ENCODE data around the gene KCNC2.
"Not testable (repeated sequence)": the region's sequence is repeated elsewhere in the genome, so short reads cannot be mapped to it uniquely, and the experiment has no call there.

Gene KCNC2

DNA sequence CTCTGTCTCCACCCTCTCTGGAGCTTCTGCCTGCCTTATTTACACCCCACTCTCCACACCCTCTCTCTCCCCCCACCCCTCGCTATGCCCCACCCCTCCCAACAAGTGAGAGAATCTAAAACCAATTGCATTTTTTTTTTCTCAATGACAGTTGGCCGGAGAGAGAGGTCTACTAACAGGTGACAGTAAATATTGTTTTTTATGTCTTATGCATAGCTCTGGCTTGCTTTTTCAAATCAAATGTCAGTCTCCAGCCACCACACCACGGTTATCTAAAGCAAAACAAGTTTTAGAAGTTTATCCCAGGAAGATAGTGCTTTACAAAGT, at the start of gene KCNC2:
Gene KCNC2 (minus strand): TSS at position 28 of the 327 bp plus-strand sequence.
- no peak for DNase-seq

DNA sequence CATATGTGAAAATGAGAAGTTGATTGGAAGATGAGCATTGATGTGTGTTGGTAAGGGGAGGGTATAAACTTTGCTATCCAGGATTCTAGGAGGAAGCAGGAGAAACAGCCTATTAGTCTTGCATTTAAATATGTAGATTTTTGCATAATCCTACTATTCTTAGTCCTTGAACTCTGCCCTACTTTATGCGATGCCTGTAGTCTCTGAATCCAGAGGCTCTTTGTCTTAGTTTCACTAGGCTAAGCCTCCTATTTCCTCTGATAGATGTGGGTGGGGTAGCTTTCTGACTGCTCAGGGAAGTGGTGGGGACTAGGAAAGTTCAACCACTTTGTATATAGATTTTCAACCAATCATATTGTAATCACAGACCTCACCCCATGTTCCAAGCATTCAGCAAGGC, 49.5 kb upstream of the KCNC2 start:
- no peak for DNase-seq

DNA sequence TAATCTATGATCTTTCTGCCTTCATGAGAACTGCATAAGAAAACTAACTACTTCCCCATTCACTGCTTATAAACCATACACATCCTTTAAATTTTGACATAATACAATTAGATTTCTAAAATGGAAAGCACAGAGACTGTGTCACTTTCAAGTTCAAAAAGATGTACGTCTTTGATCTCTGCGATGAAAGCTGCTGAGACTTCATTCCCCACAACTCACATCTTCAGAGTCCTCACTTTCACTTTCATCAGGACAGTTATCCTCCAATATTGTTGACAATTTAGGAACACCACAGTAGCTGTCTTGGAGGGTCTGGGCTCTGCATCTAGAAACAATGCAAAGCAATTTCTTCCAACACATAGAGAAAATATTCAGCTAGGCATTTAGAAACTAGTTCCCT, 47.9 kb upstream of the KCNC2 start:
- no peak for DNase-seq

DNA sequence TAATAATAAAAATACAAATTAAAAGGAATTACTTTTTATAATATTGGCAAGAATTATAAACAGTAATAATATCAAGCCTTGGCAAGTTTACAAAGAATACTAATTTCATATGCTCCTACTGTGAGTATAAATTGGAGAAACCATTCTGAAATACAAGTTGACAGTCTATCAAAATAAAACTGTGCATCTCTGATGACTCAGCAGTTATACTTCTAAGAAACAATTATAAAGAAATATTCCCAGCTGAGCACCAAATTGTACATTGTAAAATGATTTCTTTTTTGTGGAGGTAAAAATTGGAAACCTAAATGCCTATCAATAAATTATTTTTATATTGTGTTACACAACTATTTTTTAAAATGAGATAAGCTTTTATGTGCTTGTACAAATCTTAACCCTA, 35.5 kb upstream of the KCNC2 start:
- no peak for DNase-seq

GRCh38 chr12:75239987-75240386, 30.3 kb upstream of the KCNC2 start:
- no peak for DNase-seq

DNA sequence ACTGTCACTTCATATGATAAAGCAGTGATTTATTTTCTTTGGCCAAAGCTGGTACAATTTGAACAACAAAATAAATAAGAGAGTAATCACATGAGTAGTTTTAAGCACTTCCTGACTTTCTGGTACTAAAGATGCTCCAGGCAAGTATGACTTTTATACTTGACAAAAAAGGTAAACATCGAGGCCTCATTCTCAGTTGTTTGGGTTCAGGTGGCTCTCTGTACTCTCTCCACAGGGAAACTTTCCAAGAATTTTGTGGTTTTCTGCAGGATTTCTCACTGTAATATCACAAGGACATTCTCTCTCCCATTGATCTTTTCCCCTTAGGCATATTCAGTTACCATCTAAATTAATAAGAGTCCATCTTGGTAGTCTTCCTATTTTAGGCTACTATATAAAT, 26.6 kb upstream of the KCNC2 start:
- no peak for DNase-seq

DNA sequence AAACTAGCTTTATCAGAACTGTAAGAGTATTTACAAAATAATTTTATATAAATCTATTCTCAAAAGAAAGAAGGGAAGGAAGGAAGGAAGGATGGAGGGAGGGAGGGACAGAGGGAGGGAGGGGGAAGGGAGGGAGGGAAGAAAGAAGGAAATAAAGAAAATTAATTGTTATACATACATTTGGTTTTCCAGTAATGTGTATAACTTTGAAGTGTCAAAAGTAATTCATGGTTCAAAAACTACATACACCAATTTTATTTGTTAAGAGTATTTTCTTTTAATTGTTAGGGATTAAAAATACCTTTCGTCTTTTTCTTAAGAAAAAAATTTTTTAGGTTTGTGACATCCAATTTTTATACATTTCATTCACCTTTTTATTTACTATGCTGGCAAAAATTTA, 17.5 kb upstream of the KCNC2 start:
- DNase-seq: no peak

DNA sequence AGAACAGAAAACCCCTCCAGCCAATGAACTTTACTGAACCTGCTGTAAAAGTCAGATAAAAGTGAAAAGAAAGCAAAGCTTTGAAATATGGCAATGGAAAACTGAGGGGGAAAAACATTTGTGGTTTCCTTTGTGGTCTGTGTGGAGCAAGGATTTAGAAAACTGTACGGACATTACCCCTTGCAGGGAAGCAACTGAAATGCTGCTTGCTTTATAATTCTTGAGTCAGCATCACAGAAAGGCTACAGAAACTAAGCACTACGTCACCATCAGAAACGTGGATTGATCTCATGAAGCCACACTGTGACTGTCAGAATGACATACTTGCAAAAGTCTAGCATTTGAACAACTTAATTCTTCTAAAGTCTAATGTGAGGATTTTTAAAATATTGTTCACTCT, 2.4 kb upstream of the KCNC2 start:
- DNase-seq: no peak

DNA sequence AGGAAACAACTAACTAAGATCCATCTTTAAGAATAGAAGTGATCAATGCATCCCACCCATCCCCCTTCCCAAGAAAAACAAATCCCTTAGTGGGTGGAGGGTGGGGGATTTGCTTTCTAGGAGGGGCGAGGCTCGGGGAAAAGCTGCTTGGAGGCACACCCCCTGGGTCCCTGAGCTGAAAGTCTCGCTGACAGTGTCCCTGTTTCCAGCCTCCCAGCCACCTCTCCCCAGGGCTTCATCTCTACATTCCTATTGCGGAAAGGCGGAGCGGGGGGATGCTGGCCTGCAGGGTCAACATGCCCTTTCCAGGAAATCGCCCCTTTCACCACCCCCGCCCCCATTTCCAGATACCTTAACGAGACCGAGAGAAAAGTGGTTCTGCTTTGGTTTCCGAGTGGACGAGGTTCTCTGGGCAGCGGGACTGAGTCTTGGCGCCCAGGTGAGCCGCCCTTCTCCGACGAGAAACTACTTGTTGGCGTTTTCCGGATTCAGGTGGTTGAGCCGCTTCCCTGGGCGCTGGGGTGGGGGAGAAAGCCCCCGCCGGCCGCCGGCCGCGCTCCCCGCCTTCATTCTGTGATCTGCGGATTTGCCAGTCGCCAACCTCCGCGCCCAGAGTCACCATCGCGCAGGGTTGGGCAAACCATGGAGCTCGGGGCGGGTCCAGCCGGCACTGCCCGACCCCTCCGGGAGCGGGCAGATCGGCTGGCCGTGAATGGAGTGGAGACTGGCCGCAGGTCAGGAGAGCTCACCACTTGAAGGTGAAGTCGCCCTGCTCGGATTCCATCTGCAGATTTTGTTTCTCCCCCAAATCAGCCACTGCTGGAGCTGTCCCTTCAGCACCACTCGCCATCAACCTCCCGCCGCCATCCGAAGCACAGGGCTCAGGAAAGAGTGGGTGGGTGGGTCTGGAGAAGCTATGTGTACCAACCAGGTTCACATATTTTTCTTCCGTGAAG, 505 bp downstream of the KCNC2 start:
- peak; percentile 27 for DNase-seq

DNA sequence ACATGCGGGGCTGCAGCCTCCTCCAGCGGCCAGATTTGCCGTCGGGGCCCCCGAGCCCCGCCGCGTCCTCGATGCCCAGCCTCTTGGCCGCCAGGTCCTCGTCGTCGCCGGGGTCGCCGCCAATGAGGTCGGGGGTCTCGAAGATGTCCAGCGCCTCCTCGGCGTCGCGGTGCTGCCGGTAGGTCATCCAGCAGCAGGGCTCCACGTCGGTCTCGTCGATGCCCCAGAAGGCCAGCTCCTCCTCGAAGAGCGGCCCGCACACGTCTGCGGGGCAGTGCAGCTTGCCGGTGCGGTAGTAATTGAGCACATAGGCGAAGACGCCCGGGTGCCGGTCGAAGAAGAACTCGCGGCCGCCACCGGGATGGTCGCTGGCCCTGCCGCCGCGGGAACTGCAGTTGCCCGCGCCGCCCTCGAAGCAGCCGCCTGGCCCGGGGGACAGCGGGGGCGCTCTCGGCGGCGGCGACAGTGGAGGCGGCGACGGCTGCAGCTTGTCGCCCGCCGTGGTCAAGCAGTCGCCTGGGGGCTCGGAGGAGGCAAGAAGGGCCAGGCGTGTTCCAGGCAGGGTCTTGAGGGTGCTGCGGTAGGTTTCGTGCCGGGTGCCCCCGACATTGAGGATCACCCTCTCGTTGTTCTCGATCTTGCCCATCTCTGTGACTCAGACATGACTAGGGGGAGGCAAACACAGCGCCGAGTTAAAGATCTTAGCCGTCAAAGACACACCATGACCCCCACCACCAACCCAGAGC, 2.1 kb downstream of the KCNC2 start:
- no peak for DNase-seq

- no peak for DNase-seq
Measured at GRCh38 chr12:75205558-75205957, 4.1 kb downstream of the KCNC2 start.

GRCh38 chr12:75196865-75197264, 12.8 kb downstream of the KCNC2 start:
- DNase-seq: no peak

GRCh38 chr12:75196408-75196807, 13.2 kb downstream of the KCNC2 start:
- no peak for DNase-seq

GRCh38 chr12:75194250-75194649, 15.4 kb downstream of the KCNC2 start:
- no peak for DNase-seq

GRCh38 chr12:75192196-75192595, 17.4 kb downstream of the KCNC2 start:
- DNase-seq: no peak

- DNase-seq: no peak
Measured at GRCh38 chr12:75190846-75191245, 18.8 kb downstream of the KCNC2 start.

- not testable (repeated sequence) for DNase-seq
Measured at GRCh38 chr12:75185881-75186280, 23.8 kb downstream of the KCNC2 start.

DNA sequence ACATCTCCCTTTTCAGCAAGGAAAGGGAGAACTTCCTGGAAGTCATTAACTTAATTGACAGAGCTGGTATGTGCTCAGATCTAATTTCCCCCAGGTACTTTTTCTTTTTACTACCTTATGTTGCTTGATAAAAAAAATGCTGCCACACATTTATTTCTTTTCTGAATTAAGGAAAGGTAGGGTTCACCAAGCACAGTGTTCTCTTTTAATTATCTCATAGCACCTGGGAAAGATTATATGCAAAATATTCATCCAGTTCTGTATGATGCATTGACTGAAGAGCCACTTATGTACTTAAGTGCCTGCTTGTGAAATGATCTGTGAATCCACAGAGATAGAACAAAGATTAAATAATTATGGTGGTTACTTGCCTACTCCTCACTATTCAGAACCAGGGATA, 25.1 kb downstream of the KCNC2 start:
- no peak for DNase-seq

DNA sequence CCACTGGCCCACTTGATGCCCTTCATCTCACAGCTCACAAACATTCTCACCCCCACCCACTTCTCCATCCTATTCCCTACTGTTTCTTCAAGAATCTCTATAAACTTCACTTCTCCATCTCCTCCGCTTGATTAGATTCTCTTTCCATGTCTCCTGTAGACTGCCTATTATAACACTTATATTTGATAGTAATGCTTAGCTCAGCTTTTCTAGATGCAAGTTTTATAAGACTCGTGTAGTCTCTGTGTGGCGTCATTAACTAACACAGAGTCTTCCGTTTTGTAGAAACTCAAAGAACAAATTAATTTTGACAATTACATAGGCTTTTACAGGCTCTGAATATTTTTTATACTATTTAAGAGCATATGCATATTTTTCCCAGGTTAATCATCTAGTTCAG, 25.7 kb downstream of the KCNC2 start:
- DNase-seq: no peak

- no peak for DNase-seq
Measured at GRCh38 chr12:75177997-75178396, 31.6 kb downstream of the KCNC2 start.

GRCh38 chr12:75172611-75173010, 37.0 kb downstream of the KCNC2 start:
- DNase-seq: no peak

- DNase-seq: no peak
Measured at GRCh38 chr12:75170640-75171185, 38.9 kb downstream of the KCNC2 start.

DNA sequence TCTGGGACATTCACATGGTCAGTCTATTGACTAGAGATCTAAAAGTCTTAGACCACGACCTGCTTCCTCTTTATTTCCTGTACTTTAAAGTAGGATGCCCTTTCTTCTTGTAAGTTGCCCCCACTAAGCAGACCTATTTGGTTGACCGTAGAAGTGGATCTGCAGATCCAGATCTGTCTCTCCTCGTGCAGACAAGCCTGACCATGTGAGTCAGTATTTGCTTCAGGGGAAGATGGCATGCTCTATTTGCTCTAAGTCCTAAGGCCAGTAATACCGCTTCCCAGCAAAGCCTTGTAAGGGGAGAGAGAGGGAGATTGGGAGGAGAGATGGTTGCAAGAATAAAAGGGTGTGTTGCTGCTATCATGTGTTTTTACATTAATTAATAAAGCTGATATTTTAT, 46.8 kb downstream of the KCNC2 start:
- DNase-seq: no peak

GRCh38 chr12:75161488-75161887, 48.2 kb downstream of the KCNC2 start:
- DNase-seq: no peak
